Endothelial cell of umbilical vein (primary cell): ENCODE data around the gene CHMP3.

Experiments
- EZH2 ChIP-seq: IDR thresholded peaks from 2 replicates; pipeline ENCODE4 v1.6.1; 2012; ENCODE audit warnings: borderline replicate concordance, low read depth, mild to moderate bottlenecking, moderate library complexity, low read length, inconsistent platforms; ENCODE audit not compliant: severe bottlenecking
- FOS ChIP-seq: IDR thresholded peaks from 2 replicates; pipeline ENCODE4 v1.6.1; 2011; ENCODE audit warnings: mild to moderate bottlenecking, low read length, moderate library complexity, borderline replicate concordance; ENCODE audit not compliant: insufficient read depth
- GATA2 ChIP-seq: IDR thresholded peaks from 2 replicates; pipeline ENCODE4 v1.7.0; 2011; ENCODE audit warnings: low read depth, mild to moderate bottlenecking, moderate library complexity, mixed read lengths, low read length; ENCODE audit not compliant: insufficient read length, insufficient read depth
- JUN ChIP-seq: IDR thresholded peaks from 2 replicates; pipeline ENCODE4 v1.6.1; 2011; ENCODE audit warnings: borderline replicate concordance, low read depth; ENCODE audit not compliant: insufficient read length, insufficient read depth
- MYC ChIP-seq: IDR thresholded peaks from one replicate; pipeline ENCODE4 v1.6.1; 2011; ENCODE audit warnings: mild to moderate bottlenecking, low read depth, low read length
- POLR2A ChIP-seq: IDR thresholded peaks from 2 replicates; pipeline ENCODE4 v1.6.1; 2012; ENCODE audit warnings: low read depth, mild to moderate bottlenecking, control low read depth, low read length
- POLR2AphosphoS5 ChIP-seq: IDR thresholded peaks from 2 replicates; pipeline ENCODE4 v1.6.1; 2012; ENCODE audit warnings: low read depth, mild to moderate bottlenecking, control low read depth, low read length, moderate library complexity; ENCODE audit not compliant: insufficient read depth
- TF ChIP-seq, protein P1 (sequence below), 2 donors: IDR thresholded peaks; 1 replicate in 1 of 2; 2 replicates in 1 of 2; pipeline ENCODE4 v1.5.1; 2011; ENCODE audit warnings: low read length in 2 of 2, mild to moderate bottlenecking in 2 of 2, moderate library complexity in 2 of 2, control low read depth in 1 of 2, inconsistent platforms in 1 of 2, low read depth in 1 of 2; ENCODE audit not compliant: insufficient read depth in 1 of 2; ENCODE audit errors: extremely low read depth in 1 of 2
- TF ChIP-seq, protein P2 (sequence below): IDR thresholded peaks from 2 replicates; pipeline ENCODE4 v1.6.1; 2011; ENCODE audit not compliant: insufficient read depth, insufficient read length

DNA sequence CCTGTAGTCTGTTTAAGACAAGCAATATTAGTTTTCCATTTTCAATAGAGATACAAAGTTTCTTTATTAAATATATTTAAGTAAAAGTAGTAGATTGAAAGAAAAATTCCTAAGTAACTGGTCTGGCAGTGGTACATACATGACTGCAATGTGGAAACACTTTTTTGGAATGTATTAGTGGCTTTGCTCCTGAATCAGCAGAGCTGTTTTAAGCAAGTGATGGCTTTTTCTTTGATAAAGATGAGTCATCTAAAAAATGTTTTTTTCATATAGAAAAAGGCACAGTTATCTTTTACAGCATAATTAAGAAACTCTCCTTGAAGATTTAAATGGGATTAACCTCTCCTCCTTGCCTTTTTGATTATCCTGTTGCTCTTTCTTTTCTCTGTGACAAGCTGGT, 87.2 kb downstream of the CHMP3 start:
- TF ChIP-seq POLR2A, result no peak
- TF ChIP-seq EZH2, result no peak
- TF ChIP-seq, protein P1, sequence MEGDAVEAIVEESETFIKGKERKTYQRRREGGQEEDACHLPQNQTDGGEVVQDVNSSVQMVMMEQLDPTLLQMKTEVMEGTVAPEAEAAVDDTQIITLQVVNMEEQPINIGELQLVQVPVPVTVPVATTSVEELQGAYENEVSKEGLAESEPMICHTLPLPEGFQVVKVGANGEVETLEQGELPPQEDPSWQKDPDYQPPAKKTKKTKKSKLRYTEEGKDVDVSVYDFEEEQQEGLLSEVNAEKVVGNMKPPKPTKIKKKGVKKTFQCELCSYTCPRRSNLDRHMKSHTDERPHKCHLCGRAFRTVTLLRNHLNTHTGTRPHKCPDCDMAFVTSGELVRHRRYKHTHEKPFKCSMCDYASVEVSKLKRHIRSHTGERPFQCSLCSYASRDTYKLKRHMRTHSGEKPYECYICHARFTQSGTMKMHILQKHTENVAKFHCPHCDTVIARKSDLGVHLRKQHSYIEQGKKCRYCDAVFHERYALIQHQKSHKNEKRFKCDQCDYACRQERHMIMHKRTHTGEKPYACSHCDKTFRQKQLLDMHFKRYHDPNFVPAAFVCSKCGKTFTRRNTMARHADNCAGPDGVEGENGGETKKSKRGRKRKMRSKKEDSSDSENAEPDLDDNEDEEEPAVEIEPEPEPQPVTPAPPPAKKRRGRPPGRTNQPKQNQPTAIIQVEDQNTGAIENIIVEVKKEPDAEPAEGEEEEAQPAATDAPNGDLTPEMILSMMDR (IDR thresholded peaks at IDR 0.05; ENCODE audit: extremely low read depth in 1 of 2, insufficient read depth in 1 of 2, low read depth in 1 of 2, low read length in 2 of 2), result no peak
- TF ChIP-seq, protein P2, sequence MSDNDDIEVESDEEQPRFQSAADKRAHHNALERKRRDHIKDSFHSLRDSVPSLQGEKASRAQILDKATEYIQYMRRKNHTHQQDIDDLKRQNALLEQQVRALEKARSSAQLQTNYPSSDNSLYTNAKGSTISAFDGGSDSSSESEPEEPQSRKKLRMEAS, result no peak
- TF ChIP-seq POLR2AphosphoS5, result no peak
- TF ChIP-seq MYC, result no peak
- no peak for TF ChIP-seq JUN
- TF ChIP-seq GATA2, result no peak
- TF ChIP-seq FOS, result no peak
